Measurements from ENCODE around the gene MACROD2. TPM values are rescaled to one million over a fixed set of nuclear protein-coding genes. Genes with fewer than 3 reads are reported as not detected.

Gene MACROD2
- total RNA-seq, 1 experiment from 2014 or later: 3.7 TPM

DNA sequence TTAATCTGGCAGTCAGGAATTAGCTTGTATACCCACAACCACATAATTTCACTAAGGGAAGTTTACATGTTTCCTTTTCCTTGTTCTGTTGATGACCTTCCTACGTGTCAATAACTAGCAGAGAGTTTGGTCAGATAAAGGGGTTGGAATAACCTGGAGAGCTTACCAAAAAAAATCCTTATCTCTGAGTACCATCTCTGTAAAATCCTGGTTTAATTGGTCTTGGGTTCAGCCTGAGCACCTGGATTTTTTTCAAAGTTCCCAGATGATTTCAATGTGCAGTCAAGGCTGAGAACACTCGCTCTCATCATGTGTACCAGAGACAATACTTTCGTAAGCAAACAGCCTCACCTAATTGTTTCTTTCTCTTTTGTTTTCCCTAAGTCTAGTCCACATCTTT, 825.9 kb downstream of the MACROD2 start (continued):
- TF ChIP-seq SP1 (IDR thresholded peaks at IDR 0.05; ENCODE audit: low read depth): no peak
- TF ChIP-seq, protein P1, sequence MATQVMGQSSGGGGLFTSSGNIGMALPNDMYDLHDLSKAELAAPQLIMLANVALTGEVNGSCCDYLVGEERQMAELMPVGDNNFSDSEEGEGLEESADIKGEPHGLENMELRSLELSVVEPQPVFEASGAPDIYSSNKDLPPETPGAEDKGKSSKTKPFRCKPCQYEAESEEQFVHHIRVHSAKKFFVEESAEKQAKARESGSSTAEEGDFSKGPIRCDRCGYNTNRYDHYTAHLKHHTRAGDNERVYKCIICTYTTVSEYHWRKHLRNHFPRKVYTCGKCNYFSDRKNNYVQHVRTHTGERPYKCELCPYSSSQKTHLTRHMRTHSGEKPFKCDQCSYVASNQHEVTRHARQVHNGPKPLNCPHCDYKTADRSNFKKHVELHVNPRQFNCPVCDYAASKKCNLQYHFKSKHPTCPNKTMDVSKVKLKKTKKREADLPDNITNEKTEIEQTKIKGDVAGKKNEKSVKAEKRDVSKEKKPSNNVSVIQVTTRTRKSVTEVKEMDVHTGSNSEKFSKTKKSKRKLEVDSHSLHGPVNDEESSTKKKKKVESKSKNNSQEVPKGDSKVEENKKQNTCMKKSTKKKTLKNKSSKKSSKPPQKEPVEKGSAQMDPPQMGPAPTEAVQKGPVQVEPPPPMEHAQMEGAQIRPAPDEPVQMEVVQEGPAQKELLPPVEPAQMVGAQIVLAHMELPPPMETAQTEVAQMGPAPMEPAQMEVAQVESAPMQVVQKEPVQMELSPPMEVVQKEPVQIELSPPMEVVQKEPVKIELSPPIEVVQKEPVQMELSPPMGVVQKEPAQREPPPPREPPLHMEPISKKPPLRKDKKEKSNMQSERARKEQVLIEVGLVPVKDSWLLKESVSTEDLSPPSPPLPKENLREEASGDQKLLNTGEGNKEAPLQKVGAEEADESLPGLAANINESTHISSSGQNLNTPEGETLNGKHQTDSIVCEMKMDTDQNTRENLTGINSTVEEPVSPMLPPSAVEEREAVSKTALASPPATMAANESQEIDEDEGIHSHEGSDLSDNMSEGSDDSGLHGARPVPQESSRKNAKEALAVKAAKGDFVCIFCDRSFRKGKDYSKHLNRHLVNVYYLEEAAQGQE (IDR thresholded peaks at IDR 0.05; ENCODE audit: low read depth): no peak
- no peak for TF ChIP-seq EZH2 (IDR thresholded peaks at IDR 0.05)

DNA sequence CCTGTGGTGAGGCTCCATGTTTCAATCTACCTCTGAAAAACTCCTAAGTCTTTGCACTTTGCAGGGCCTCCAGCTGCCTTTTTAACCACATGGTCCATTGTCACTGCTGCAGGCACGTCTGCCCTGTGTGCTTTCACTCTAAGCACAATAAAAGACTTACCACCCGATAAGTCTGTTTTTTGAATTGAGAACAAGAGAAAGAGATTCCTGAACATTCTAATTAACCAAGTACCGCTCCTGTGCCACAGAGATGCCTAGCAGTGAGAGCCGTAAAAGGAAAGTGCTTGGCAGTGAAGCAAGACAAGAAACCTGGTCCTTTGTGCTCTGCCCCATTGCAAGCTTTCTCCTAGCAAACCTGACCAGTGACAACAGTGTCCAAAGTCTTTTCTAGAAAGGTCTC, 829.7 kb downstream of the MACROD2 start:
- ATAC-seq (no peak), DNase-seq (ENCODE audit: low read depth, low spot score) (no peak)
- Histone ChIP-seq H3K9ac (ENCODE audit: low read length) (no peak overlapping the region), H3K4me2 (ENCODE audit: low read length) (no peak overlapping the region), H3K9me3 (ENCODE audit: control insufficient read depth in 1 of 2, insufficient read depth in 1 of 2, low read depth in 1 of 2, low read length in 2 of 2) (no peaks in the 10 kb centered on the region), H3K9me2 (ENCODE audit: insufficient read depth) (no peaks in the 10 kb centered on the region), H4K20me1 (ENCODE audit: insufficient read depth) (no peaks in the 10 kb centered on the region), H3K36me3 (ENCODE audit: control insufficient read depth in 1 of 2, insufficient read depth in 2 of 2, low read length in 2 of 2) (no peaks in the 10 kb centered on the region), H3K4me1 (ENCODE audit: control insufficient read depth in 1 of 2, insufficient read depth in 2 of 2, low read length in 2 of 2) (no peaks in the 10 kb centered on the region), H2AFZ (ENCODE audit: low read depth, low read length, poor library complexity, severe bottlenecking) (no peak overlapping the region), H3K27me3 (ENCODE audit: insufficient read depth, low read length) (no peaks in the 10 kb centered on the region), H3K4me3 (replicated peaks in 1 of 2; ENCODE audit: low read depth in 1 of 2, low read length in 2 of 2) (no peak overlapping the region), H3K27ac (ENCODE audit: low read depth, low read length) (no peak overlapping the region), H3K79me2 (ENCODE audit: insufficient read depth, low read length) (no peaks in the 10 kb centered on the region)
- TF ChIP-seq YY1 (IDR thresholded peaks at IDR 0.05; ENCODE audit: extremely low read depth, insufficient replicate concordance, low read depth, low read length) (no peak), ZNF274 (IDR thresholded peaks at IDR 0.05; ENCODE audit: low read depth, low read length) (no peak), FOSL1 (IDR thresholded peaks at IDR 0.05; ENCODE audit: low read depth) (no peak), SP1 (IDR thresholded peaks at IDR 0.05; ENCODE audit: low read depth) (no peak), SRF (IDR thresholded peaks at IDR 0.05; ENCODE audit: low read depth) (no peak), SIN3A (IDR thresholded peaks at IDR 0.05; ENCODE audit: low read depth) (no peak)
- TF ChIP-seq, protein P2, sequence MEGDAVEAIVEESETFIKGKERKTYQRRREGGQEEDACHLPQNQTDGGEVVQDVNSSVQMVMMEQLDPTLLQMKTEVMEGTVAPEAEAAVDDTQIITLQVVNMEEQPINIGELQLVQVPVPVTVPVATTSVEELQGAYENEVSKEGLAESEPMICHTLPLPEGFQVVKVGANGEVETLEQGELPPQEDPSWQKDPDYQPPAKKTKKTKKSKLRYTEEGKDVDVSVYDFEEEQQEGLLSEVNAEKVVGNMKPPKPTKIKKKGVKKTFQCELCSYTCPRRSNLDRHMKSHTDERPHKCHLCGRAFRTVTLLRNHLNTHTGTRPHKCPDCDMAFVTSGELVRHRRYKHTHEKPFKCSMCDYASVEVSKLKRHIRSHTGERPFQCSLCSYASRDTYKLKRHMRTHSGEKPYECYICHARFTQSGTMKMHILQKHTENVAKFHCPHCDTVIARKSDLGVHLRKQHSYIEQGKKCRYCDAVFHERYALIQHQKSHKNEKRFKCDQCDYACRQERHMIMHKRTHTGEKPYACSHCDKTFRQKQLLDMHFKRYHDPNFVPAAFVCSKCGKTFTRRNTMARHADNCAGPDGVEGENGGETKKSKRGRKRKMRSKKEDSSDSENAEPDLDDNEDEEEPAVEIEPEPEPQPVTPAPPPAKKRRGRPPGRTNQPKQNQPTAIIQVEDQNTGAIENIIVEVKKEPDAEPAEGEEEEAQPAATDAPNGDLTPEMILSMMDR (IDR thresholded peaks at IDR 0.05 in 2 of 3, conservative IDR thresholded peaks at IDR 0.05 in 1 of 3; ENCODE audit: borderline replicate concordance in 1 of 3, insufficient read depth in 1 of 3, low read depth in 2 of 3, low read length in 2 of 3): no peak
- TF ChIP-seq, protein P3, sequence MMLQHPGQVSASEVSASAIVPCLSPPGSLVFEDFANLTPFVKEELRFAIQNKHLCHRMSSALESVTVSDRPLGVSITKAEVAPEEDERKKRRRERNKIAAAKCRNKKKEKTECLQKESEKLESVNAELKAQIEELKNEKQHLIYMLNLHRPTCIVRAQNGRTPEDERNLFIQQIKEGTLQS (IDR thresholded peaks at IDR 0.05): no peak
- TF ChIP-seq, protein P4, sequence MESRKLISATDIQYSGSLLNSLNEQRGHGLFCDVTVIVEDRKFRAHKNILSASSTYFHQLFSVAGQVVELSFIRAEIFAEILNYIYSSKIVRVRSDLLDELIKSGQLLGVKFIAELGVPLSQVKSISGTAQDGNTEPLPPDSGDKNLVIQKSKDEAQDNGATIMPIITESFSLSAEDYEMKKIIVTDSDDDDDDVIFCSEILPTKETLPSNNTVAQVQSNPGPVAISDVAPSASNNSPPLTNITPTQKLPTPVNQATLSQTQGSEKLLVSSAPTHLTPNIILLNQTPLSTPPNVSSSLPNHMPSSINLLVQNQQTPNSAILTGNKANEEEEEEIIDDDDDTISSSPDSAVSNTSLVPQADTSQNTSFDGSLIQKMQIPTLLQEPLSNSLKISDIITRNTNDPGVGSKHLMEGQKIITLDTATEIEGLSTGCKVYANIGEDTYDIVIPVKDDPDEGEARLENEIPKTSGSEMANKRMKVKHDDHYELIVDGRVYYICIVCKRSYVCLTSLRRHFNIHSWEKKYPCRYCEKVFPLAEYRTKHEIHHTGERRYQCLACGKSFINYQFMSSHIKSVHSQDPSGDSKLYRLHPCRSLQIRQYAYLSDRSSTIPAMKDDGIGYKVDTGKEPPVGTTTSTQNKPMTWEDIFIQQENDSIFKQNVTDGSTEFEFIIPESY (IDR thresholded peaks at IDR 0.05; ENCODE audit: extremely low read depth, insufficient replicate concordance, low read length): no peak
- intact Hi-C loops (cut with micrococcal nuclease): no loop called here
- CTCF ChIA-PET: no interaction called here
- RAD21 ChIA-PET (ENCODE audit: low non-redundant PET in 1 of 2, low total read pairs in 2 of 2, uncharacterized antibody in 2 of 2, unreplicated experiment in 2 of 2): no interaction called here
- BruUV-seq (replicated peaks): no TSS peak
- POLR2A ChIA-PET: no interaction called here

All from HCT116 (cell line).